ENCODE data around the gene FAM163B.
"Not testable (repeated sequence)": the region's sequence is repeated elsewhere in the genome, so short reads cannot be mapped to it uniquely, and the experiment has no call there.

FAM163B gene

DNA sequence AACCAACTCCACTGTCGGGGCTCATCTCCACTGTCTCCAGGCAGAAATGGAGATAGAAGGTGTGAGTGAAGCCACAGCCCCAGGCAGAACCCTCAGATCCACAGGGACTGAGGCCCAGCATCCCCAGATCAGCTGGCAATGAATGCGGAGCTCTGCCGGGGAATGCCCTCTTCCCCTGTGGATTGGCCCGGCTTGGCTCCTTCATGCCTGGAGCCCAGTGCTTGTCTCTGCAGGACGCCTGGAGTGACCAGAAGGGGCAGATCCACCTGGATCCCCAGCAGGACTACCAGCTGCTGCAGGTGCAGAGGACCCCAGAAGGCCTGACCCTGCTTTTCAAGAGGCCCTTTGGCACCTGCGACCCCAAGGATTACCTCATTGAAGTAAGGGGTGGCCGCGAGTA lies 30.4 kb upstream of the FAM163B start:
- DNase-seq (ENCODE audit: low spot score), result no peak

GRCh38 chr9:133638711-133639110 lies 29.5 kb upstream of the FAM163B start:
- DNase-seq (ENCODE audit: low spot score), result no peak

GRCh38 chr9:133638076-133638475 lies 28.9 kb upstream of the FAM163B start:
- no peak for DNase-seq (ENCODE audit: low spot score)

DNA sequence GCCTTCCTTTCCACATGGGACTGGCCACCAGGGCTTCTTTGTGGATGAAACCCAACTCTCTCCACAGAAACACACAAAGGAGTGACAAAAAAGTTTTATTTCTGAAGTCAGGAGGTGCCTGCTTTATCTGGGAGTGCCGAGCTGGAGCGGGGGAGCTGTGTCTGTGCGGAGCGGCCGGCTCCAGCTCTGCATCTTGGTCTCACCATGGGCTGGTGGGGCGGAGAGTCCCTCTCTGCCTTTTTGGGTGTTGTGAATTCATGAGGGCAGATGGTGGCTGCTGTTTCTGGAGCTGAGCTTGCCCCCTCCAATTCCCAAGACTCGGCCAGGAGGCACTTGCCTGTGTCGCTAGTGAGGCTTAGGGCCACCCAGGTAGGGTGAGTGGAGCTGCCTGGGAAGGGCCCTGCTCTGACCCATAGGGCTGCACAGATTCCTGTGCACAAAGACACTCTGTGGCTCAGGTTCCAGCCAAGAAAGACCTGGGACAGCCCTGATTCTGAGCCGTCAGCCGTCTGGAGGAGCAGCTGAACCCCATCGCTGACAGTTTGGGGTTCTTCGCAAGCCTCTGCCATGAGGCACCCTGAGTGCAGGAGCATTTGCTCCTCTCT lies 28.4 kb upstream of the FAM163B start:
- DNase-seq (ENCODE audit: low spot score), result no peak

DNA sequence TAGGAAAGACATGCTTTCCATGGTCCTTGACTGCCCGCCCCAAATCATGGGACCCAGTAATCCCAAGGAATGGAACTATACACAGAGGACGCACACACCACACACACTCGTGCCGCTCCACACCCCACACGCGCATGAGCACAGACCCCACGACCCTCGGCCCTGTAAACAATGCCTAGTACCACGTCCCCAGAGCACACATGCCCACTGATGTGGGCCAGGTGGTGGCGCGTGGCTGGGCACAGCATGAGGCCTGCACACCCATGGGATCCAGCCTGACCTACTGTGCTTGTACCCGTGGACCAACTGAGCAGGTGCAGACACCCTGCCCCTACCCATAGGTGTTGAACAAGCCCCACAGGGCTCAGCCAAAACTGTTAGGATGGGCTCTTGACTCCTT lies 27.7 kb upstream of the FAM163B start:
- no peak for DNase-seq (ENCODE audit: low spot score)

DNA sequence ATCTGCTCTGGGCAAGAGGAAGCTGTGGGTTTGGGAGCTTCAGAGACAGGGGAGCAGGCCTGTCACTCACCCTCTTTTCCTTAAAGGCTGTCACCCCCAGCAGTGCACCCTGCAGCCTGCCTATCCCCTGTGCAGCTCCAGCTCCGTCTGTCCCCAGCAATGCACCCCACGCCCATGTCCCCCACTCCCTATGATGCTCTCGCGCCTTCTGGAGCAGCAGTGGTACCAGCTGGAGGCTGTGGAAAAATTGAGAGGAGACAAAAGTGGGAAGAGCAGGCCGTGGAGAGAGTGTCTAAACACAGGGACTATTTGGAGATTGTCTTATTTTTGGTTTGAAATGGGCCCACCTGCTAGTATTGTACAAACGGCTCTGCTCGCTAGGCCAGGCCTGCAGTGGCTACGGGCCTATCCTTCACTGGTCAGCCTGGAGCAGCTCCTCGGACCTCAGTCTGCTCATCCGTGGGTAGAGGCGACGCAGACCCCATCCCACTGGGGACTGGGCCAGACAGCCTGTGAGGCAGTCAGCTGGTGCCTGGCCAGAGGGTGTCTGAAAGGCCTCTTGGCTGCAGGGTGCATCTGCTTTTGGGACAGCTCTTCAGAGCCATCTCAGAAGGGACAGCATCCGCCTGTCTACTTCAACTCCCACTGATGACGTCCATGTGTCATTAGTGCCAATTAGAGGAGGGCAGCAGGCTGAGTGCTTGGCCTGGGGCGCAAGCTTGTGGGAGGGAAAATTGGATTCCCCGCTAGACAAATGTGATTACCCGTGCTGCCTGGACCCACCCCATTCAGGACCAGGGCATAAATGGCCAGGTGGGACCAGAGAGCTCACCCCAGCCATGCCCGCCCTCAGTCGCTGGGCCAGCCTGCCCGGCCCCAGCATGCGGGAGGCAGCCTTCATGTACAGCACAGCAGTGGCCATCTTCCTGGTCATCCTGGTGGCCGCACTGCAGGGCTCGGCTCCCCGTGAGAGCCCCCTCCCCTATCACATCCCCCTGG lies 26.6 kb upstream of the FAM163B start, which contains the start of gene DBH:
DBH (plus strand) TSS at position 831 of the 999 bp plus-strand sequence; CDS start at position 840, 9 bp downstream.
- DNase-seq (ENCODE audit: low spot score), result no peak

DNA sequence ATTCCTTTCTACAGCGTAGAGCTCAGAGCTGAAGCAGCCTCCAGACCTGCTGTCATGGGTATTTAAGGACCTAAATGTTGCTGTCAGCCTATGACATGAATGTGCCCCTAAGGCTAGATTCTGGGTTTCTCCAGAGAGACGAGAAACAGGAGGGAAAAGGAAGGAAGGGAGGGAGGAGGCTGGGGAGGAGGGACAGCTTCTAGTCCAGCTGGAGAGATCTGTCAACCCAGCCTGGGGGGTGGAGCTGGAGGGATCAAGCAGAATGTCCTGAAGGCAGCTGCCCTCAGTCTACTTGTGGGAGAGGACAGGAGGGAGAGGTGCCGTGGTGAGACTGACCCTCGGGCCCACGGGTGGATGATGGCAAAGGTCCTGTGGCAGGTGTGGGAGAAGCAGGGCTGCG lies 25.9 kb upstream of the FAM163B start:
- no peak for DNase-seq (ENCODE audit: low spot score)

DNA sequence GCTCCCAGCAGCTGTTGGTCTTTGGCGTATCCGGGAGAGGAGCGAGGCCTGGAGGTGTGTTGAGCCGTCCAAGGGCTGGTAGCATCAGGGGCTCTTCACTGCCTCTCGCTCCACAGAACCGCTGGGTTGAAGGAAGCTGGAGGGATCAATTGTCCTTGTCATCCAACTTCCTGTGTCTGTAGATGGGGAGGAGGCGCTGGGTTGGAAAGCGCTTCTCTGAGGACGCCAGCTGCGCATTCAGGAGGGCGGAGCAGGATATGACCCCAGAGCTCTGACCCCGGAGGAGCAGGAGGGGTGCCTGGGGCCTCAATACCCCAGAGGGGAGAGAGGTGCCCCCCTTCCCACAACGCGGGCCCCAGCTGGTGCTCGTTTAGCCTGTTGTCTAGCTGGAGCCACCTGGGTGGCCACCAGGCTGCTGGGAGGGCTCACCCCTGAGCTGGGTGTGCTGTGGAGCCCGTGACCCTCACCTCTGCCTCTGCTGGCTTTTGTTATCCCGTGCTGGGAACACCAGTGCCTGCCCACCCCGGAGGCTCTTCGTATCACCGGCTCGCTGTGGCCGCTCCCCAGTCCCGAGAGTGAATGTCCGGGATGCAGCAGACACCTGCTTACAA lies 25.0 kb upstream of the FAM163B start:
- no peak for DNase-seq (ENCODE audit: low spot score)

- DNase-seq (ENCODE audit: low spot score), result no peak
Measured at GRCh38 chr9:133633681-133634080, 24.5 kb upstream of the FAM163B start.

DNA sequence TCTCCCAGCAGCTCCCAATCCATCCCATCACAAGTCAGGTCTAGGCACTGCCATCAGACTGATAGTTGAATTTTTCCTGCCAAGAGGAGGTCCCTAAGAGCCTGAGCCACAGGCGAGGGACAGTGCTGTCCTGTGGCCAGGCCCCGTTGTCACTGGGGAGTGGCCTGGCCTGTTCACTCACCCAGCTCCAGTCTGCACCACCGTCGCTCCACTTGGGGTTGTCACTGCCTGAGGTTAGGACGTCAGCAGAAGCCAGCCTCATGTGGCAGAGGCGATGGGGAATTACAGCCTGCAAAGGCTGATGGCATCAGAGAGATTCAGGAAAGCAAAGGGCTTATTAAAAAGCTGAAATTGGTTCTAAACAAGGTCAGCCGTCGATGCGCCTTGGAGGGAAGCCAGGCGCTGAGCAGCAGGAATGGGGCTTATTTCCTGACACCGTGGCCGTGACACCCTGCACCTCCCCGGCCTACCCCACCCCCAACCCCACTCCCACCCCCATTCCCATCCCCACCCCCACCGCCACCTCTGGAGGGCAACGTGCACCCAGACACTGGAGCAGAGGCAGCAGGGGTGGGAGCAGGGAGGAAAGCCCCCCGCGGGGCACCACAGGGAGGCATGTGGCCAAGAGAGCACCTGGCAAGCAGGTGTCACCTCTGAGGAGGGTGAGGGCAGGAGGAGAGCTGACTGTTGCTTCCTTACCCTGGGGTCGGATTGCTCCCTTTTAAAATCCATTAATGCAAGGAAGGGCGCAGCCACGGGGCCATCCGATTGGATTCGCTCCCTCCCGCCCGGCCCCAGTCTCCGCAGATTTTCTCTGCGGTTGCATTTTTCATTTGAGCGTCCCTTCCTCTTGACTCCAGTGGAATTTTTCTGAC lies 23.9 kb upstream of the FAM163B start:
- no peak for DNase-seq (ENCODE audit: low spot score)

- no peak for DNase-seq (ENCODE audit: low spot score)
Measured at GRCh38 chr9:133631111-133631510, 21.9 kb upstream of the FAM163B start.

DNA sequence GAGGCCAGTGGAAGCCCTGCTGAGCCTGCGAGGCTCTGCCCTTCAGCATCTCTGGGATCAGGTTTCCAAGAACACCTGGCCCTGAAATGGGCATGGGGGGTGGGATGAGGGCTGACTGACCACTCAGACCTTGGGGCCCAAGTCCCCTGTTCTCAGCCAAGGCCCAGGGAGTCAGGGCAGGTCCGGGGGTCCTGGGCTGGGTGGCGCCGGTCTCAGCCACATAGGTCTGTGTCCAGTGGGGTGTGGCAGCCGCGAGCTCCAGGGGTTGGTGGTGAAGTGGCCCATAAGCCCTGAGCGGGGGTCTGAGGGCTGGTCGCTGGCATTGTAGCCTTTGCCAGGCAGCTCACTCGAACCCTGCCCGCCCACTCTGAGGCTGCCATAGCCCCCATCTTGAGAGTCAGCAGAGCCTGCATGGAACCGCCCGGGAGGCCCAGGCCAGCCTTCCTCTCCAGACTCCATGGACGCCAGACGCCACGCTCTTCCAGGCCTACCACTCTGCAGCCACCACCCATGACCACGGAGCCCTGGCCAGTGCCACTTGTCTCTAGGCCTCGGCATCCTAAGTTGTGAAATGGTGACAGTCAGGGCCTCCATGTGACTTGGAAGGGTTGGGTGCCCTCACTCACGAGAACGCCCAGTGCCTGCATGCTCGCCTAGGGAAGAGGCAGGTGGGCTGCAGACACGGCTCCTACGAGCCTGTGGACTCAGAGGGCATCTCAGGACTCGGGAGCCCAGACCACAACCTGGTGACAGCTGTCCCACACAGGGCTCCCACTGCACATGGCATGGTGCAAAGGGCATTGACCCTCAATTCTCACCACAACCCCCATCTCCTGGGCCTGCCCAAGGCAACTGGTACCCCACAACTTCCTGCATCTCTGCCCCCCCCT lies 20.3 kb upstream of the FAM163B start:
- no peak for DNase-seq (ENCODE audit: low spot score)

GRCh38 chr9:133628766-133629165 lies 19.6 kb upstream of the FAM163B start:
- no peak for DNase-seq (ENCODE audit: low spot score)

DNA sequence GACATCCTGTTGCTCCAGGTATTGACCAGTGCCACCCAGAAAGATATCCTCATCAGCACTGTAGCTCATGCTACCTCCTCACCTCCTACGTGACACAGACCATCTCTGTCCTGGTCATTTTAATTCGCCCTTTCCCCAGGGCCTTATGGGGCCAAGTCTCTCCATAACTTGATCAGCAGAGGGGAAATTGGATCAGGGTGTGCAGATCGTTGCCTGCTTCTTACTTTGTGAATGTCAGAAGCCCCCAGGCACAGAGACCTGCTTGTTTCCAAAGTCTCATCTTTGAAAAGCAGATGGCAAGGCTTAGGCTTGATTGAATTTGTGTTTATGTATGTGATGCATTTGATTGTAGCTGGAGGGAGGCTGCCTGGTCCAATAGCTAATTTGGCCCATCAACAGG lies 18.2 kb upstream of the FAM163B start:
- no peak for DNase-seq (ENCODE audit: low spot score)

DNA sequence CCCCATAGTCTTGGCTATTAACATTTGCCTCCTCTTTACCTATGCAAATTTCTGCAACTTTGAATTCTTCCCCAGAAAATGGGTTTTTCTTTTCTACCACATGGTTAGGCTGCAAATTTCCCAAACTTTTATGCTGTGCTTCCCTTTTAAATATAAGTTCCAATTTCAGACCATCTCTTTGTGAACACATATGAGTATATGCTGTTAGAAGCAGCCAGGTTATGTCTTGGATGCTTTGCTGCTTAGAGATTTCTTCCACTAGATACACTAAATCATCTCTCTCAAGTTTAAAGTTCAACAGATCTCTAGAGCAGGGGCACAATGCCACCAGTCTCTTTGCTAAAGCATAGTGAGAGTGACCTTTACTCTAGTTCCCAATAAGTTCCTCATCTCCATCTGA lies 16.8 kb upstream of the FAM163B start:
- not testable (repeated sequence) for DNase-seq (ENCODE audit: low spot score)

GRCh38 chr9:133622555-133622954 lies 13.4 kb upstream of the FAM163B start:
- DNase-seq (ENCODE audit: low spot score), result no peak

GRCh38 chr9:133621725-133622267 lies 12.6 kb upstream of the FAM163B start:
- DNase-seq (ENCODE audit: low spot score), result no peak

GRCh38 chr9:133619791-133620190 lies 10.6 kb upstream of the FAM163B start:
- no peak for DNase-seq (ENCODE audit: low spot score)

- DNase-seq (ENCODE audit: low spot score), result no peak
Measured at GRCh38 chr9:133618726-133619125, 9.5 kb upstream of the FAM163B start.

DNA sequence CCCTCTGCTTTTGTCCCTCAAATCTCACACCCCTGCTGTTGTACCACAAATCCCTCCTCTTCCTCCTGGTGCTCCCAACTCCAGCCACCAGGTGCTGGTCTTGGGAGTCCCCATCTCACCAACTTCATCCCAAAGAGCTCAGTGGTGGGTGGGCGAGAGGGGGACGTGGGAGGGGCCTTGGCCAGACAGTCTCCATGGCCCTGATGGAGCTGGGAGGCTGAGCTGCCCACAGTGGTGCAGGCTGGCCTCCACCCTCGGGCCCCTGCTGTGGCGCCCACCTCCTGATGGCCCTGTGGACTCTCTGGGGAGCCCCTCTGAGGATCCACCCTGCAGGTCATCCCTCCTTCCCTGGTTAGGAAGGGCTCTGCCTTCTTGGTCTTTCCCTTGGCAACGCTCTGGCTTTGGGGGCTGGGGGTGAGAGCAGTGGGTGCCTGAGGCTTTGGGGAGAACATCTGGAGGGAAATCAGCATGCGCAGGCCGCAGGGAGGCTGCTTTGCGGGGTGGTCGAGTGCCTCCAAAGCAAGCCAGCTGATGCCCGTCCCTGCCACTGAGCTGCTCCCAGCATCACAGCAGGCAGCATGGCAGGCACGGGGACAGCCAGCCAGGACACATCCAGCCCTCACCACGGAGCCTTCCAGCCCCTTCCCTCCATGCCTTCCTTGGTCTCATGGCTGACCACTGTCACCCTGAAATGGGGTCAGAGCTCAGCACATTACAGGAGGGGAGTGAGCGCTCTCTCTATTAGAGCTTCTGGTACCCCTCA lies 7.6 kb upstream of the FAM163B start:
- DNase-seq (ENCODE audit: low spot score), result no peak

Measured in AG08396 (cell line).